HL-60 (cell line): ENCODE data around the gene AGPAT2.

ENCODE experiments used
- CTCF ChIP-seq: IDR thresholded peaks from one replicate; pipeline ENCODE4 v1.5.1; 2011; ENCODE audit warnings: low read length, control low read depth, inconsistent platforms; ENCODE audit not compliant: insufficient read depth
- GABPA ChIP-seq: IDR thresholded peaks from 2 replicates; pipeline ENCODE4 v1.6.1; 2012; ENCODE audit warnings: low read depth
- POLR2AphosphoS5 ChIP-seq: IDR thresholded peaks from 2 replicates; pipeline ENCODE4 v1.6.1; 2012; ENCODE audit warnings: low read depth
- TF ChIP-seq, protein P1 (sequence below): IDR thresholded peaks from 2 replicates; pipeline ENCODE4 v1.6.1; 2012; ENCODE audit warnings: low read depth; ENCODE audit not compliant: insufficient replicate concordance

GRCh38 chr9:136685216-136685615 lies 2.0 kb downstream of the AGPAT2 start:
- no peak for TF ChIP-seq CTCF
- TF ChIP-seq, protein P1, sequence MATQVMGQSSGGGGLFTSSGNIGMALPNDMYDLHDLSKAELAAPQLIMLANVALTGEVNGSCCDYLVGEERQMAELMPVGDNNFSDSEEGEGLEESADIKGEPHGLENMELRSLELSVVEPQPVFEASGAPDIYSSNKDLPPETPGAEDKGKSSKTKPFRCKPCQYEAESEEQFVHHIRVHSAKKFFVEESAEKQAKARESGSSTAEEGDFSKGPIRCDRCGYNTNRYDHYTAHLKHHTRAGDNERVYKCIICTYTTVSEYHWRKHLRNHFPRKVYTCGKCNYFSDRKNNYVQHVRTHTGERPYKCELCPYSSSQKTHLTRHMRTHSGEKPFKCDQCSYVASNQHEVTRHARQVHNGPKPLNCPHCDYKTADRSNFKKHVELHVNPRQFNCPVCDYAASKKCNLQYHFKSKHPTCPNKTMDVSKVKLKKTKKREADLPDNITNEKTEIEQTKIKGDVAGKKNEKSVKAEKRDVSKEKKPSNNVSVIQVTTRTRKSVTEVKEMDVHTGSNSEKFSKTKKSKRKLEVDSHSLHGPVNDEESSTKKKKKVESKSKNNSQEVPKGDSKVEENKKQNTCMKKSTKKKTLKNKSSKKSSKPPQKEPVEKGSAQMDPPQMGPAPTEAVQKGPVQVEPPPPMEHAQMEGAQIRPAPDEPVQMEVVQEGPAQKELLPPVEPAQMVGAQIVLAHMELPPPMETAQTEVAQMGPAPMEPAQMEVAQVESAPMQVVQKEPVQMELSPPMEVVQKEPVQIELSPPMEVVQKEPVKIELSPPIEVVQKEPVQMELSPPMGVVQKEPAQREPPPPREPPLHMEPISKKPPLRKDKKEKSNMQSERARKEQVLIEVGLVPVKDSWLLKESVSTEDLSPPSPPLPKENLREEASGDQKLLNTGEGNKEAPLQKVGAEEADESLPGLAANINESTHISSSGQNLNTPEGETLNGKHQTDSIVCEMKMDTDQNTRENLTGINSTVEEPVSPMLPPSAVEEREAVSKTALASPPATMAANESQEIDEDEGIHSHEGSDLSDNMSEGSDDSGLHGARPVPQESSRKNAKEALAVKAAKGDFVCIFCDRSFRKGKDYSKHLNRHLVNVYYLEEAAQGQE, result no peak
- no peak for TF ChIP-seq GABPA
- TF ChIP-seq POLR2AphosphoS5, result no peak
